Mesendoderm (in vitro differentiated cells): ENCODE results near the gene SH3BP5.

ENCODE experiments used
- DNase-seq: peaks from one replicate; pipeline ENCODE4 v3.0.0; 2013
- H2AK5ac ChIP-seq: 2 replicates; pipeline ENCODE4 v1.6.1; 2013; ENCODE audit warnings: low read length, inconsistent platforms
- H2BK120ac ChIP-seq: 2 replicates; pipeline ENCODE4 v1.6.1; 2013; ENCODE audit warnings: low read depth, mild to moderate bottlenecking, low read length, moderate library complexity, mixed read lengths
- H2BK15ac ChIP-seq: replicated peaks from 2 replicates; pipeline ENCODE4 v1.6.1; 2013; ENCODE audit warnings: low read depth, mild to moderate bottlenecking, moderate library complexity
- H2BK5ac ChIP-seq: 2 replicates; pipeline ENCODE4 v1.6.1; 2013; ENCODE audit warnings: low read length, inconsistent platforms
- H3K18ac ChIP-seq: 2 replicates; pipeline ENCODE4 v1.6.1; 2013; ENCODE audit warnings: mild to moderate bottlenecking, low read length, mixed read lengths
- H3K23ac ChIP-seq: one replicate; pipeline ENCODE4 v1.6.1; 2013; ENCODE audit warnings: low read length
- H3K27ac ChIP-seq: 2 replicates; pipeline ENCODE4 v1.5.1; 2013; ENCODE audit warnings: low read depth, mild to moderate bottlenecking, inconsistent platforms, low read length, moderate library complexity
- H3K27me3 ChIP-seq: 2 replicates; pipeline ENCODE4 v1.6.1; 2013; ENCODE audit warnings: low read length, control low read depth, mild to moderate bottlenecking, inconsistent platforms; ENCODE audit not compliant: insufficient read depth, poor library complexity
- H3K36me3 ChIP-seq: 2 replicates; pipeline ENCODE4 v1.6.1; 2013; ENCODE audit warnings: low read length, inconsistent platforms; ENCODE audit not compliant: control insufficient read depth, insufficient read depth
- H3K4ac ChIP-seq: one replicate; pipeline ENCODE4 v1.6.1; 2013; ENCODE audit warnings: low read depth, mild to moderate bottlenecking, low read length, moderate library complexity
- H3K4me1 ChIP-seq: 2 replicates; pipeline ENCODE4 v1.6.1; 2013; ENCODE audit warnings: low read depth, low read length, inconsistent platforms; ENCODE audit not compliant: control insufficient read depth
- H3K4me2 ChIP-seq: 2 replicates; pipeline ENCODE4 v1.6.1; 2013; ENCODE audit warnings: low read length
- H3K4me3 ChIP-seq: 2 replicates; pipeline ENCODE4 v1.5.1; 2013; ENCODE audit warnings: mild to moderate bottlenecking, low read length
- H3K56ac ChIP-seq: one replicate; pipeline ENCODE4 v1.6.1; 2013; ENCODE audit warnings: low read length
- H3K79me1 ChIP-seq: 2 replicates; pipeline ENCODE4 v1.6.1; 2013; ENCODE audit warnings: low read length, inconsistent platforms
- H3K79me2 ChIP-seq: 2 replicates; pipeline ENCODE4 v1.6.1; 2013; ENCODE audit warnings: mild to moderate bottlenecking, low read length; ENCODE audit not compliant: control insufficient read depth, insufficient read depth
- H3K9ac ChIP-seq: 2 replicates; pipeline ENCODE4 v1.6.1; 2013; ENCODE audit warnings: low read length, inconsistent platforms
- H4K5ac ChIP-seq: one replicate; pipeline ENCODE4 v1.6.1; 2013; ENCODE audit warnings: low read length
- H4K8ac ChIP-seq: one replicate; pipeline ENCODE4 v1.6.1; 2013; ENCODE audit warnings: low read depth, mild to moderate bottlenecking, control low read depth, low read length, moderate library complexity
- WGBS: extraction: QIAGEN DNeasy Blood & Tissue Kit; methylation state at CpG from one replicate; pipeline ENCODE4 v1.1.7; 2013; ENCODE audit warnings: low lambda C conversion rate, missing lambda C conversion rate; ENCODE audit not compliant: insufficient coverage; ENCODE audit errors: extremely low coverage; 5-methylcytosine and 5-hydroxymethylcytosine counted together

Gene SH3BP5

DNA sequence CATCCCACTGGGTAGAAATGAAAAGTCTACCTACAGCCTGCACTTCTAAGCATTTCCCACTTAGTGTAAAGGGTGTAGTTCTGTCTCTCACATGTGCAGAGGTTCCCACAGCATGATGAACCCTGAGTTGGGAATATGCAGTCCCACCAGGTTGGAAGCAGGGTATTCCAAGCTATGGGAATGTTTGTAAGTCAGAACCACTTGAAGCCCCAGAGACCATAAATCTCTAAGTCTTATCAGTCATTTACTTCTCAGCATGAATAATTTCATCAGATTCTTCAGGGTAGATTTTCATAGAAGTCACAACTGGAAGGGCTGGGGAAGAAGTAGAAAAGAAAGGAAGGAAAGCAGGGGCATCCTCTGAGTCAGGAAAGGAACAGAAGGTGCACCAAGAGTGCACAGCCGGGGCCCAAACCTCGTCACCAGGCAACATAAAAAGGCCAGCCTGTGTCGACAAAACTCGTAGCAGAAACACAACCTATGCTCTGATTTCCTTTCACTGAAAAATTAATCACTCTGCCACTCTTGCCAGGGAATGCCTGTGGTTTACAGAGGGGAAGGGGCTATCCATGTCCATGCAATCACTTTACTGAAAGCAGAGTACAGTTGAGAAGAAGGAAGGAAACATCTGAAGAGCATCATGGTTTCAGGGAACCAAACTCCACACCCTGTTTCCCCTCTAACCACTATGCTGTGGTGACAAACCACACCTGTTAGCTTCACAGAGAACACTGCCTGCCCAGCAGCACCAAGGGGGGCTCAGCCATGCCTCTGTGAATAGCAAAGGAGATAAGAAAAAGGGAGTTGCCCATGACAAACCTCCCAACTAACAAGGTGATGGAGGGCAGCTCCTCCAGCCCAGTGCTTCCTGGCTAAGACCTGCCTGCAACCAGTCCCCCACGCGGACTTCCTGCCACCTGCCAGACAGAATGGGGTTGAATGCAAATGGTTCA, 40.5 kb downstream of the SH3BP5 start:
- H4K8ac ChIP-seq: no peak overlapping the region
- no peak overlapping the region for H4K5ac ChIP-seq
- no peaks in the 10 kb centered on the region for H3K79me2 ChIP-seq
- no peak overlapping the region for H3K4ac ChIP-seq
- no peaks in the 10 kb centered on the region for H3K79me1 ChIP-seq
- H2BK120ac ChIP-seq: no peak overlapping the region
- H3K56ac ChIP-seq: no peak overlapping the region
- H2AK5ac ChIP-seq: no peak overlapping the region
- no peak overlapping the region for H3K27ac ChIP-seq
- no peak overlapping the region for H3K18ac ChIP-seq
- no peak overlapping the region for H3K4me2 ChIP-seq
- no peak overlapping the region for H3K4me3 ChIP-seq
- no peak overlapping the region for H3K9ac ChIP-seq
- no peak overlapping the region for H2BK15ac ChIP-seq
- H2BK5ac ChIP-seq: no peak overlapping the region
- no CpG with 5 or more reads among the region's 6 CpGs for WGBS
- H3K36me3 ChIP-seq: no peaks in the 10 kb centered on the region
- DNase-seq: no peak
- H3K4me1 ChIP-seq: no peaks in the 10 kb centered on the region
- no peak overlapping the region for H3K23ac ChIP-seq
- no peaks in the 10 kb centered on the region for H3K27me3 ChIP-seq

DNA sequence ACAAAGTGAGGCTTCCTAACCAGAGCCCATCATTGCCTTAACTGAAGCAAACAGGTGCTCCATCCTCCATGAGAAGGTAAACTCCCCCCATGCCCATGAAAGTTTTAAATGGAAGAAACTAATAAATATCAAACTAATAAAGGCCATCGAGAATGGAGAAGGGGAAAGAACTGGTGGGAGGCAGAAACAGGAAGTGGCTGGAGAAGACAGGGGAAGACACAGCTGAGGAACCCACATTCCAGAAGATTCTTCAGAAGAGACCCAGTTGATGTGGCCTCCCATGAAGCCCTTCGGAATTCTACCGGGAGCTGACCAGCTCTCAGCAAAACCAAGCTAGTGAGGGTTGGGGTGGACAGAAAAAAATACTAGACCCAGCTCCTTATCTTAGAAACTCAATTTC, 41.6 kb downstream of the SH3BP5 start:
- no peak overlapping the region for H3K9ac ChIP-seq
- no peak overlapping the region for H3K4me2 ChIP-seq
- H4K5ac ChIP-seq: no peak overlapping the region
- no peak overlapping the region for H3K18ac ChIP-seq
- no peaks in the 10 kb centered on the region for H3K79me1 ChIP-seq
- no peak overlapping the region for H2BK5ac ChIP-seq
- no peak overlapping the region for H3K56ac ChIP-seq
- no peaks in the 10 kb centered on the region for H3K27me3 ChIP-seq
- H3K23ac ChIP-seq: no peak overlapping the region
- no peak overlapping the region for H3K4me3 ChIP-seq
- H2BK15ac ChIP-seq: no peak overlapping the region
- no peak overlapping the region for H3K4ac ChIP-seq
- WGBS: no CpG with 5 or more reads among the region's 3 CpGs
- H2BK120ac ChIP-seq: no peak overlapping the region
- no peak overlapping the region for H2AK5ac ChIP-seq
- H3K79me2 ChIP-seq: no peaks in the 10 kb centered on the region
- no peak overlapping the region for H4K8ac ChIP-seq
- no peaks in the 10 kb centered on the region for H3K4me1 ChIP-seq
- no peak overlapping the region for H3K27ac ChIP-seq
- H3K36me3 ChIP-seq: no peaks in the 10 kb centered on the region
- no peak for DNase-seq

DNA sequence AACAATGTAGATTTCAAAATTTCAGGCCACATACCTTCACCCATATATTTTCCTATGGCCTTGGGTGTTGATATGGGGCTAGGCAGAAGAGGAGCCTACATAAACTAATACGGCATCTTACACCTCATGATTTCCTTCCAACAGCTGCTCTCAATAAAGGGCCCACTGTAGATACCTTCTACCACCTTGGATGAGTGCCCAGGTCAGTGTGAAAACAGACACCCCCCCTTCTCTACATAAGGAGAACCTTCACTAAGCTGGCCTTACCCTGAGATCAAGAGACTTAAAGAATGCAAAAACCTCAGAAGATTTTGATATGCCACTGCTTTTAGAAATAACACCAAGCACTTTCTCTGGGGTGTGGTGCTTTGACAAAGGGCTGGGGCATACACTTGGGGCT, 42.7 kb downstream of the SH3BP5 start:
- H4K5ac ChIP-seq: no peak overlapping the region

DNA sequence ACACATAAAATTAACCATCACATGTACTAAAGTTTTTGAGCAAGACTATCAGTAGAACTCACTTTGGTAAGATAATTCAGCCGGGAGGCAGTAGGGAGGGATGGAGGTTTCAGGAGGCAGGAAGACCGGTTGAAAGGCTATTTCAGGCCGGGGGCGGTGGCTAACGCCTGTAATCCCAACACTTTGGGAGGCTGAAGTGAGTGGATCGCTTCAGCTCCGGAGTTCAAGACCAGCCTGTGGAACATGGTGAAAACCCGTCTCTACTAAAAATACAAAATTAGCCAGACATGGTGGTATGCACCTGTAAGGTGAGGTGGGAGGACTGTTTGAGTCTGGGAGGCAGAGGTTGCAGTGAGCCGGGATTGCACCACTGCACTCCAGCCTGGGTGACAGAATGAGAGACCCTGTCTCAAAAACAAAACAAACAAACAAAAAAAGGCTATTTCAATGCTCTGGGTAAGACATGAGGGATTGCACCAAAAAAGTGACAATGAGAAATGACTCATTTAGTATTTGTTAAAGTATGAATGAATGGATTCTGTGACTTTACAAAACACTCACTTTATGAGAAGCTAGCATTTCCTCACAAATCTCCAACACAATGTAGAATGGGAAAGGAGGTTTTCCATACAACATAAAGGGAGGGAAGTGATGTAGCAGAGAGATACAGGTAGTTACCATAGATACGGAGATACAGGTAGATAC, 43.9 kb downstream of the SH3BP5 start:
- WGBS: no CpG with 5 or more reads among the region's 10 CpGs
- Histone ChIP-seq H2AK5ac (no peak overlapping the region), H3K36me3 (no peaks in the 10 kb centered on the region), H3K4me1 (no peaks in the 10 kb centered on the region), H2BK120ac (no peak overlapping the region), H3K79me2 (no peaks in the 10 kb centered on the region), H3K27ac (no peak overlapping the region), H3K18ac (no peak overlapping the region), H2BK15ac (no peak overlapping the region), H3K56ac (no peak overlapping the region), H3K9ac (no peak overlapping the region), H3K79me1 (no peaks in the 10 kb centered on the region), H2BK5ac (no peak overlapping the region), H4K5ac (no peak overlapping the region), H3K27me3 (no peaks in the 10 kb centered on the region), H4K8ac (no peak overlapping the region), H3K23ac (no peak overlapping the region), H3K4me2 (no peak overlapping the region), H3K4ac (no peak overlapping the region), H3K4me3 (no peak overlapping the region)
- DNase-seq: no peak

More for the DNA sequence above, 42.7 kb downstream of the SH3BP5 start:
- Histone ChIP-seq H3K4me2 (no peak overlapping the region), H2BK15ac (no peak overlapping the region), H3K9ac (no peak overlapping the region), H3K56ac (no peak overlapping the region), H3K79me1 (no peaks in the 10 kb centered on the region), H3K4ac (no peak overlapping the region), H3K4me3 (no peak overlapping the region), H3K79me2 (no peaks in the 10 kb centered on the region), H3K23ac (no peak overlapping the region), H2BK5ac (no peak overlapping the region), H2BK120ac (no peak overlapping the region), H4K8ac (no peak overlapping the region), H3K4me1 (no peaks in the 10 kb centered on the region), H3K27me3 (no peaks in the 10 kb centered on the region), H3K27ac (no peak overlapping the region), H3K36me3 (no peaks in the 10 kb centered on the region), H2AK5ac (no peak overlapping the region), H3K18ac (no peak overlapping the region)
- WGBS: no CpG with 5 or more reads among the region's 1 CpG
- no peak for DNase-seq

DNA sequence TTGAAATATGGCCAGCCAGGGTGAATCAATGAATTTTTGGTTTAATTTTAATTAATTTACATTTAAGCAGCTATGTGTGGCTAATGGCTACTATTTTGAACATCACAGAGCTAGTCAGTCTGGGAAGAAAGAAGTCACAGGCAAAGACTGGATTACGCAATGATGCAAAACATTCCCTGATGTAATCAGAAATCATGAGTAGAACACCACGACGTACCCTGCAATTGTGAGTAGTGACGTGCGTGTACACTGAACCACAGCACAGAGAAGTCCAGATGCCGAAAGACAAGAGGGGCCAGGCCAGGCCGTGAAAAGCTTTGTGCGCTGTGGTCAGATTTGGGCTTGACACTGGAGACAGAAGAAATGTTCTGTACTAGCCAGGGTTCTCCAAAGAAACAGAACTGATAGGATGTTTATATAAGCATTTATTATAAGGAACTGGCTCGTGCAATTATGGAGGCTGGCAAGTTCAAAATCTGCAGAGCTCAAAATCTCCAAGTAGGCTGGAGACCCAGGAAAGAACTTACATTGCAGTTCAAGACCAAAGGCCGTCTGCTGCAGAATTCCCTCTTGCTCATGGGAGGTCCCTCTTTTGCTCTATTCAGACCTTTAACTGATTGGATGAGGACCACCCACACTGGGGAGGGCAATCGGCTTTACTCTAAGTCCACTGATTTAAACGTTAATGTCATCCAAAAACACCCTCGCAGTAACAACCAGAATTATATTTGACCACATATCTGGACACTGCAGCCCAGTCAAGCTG, 44.6 kb downstream of the SH3BP5 start:
- Histone ChIP-seq H3K27ac (no peak overlapping the region), H3K4me2 (no peak overlapping the region)

More for the DNA sequence above, 44.6 kb downstream of the SH3BP5 start:
- no peaks in the 10 kb centered on the region for H3K79me2 ChIP-seq
- H3K27me3 ChIP-seq: no peaks in the 10 kb centered on the region
- no CpG with 5 or more reads among the region's 13 CpGs for WGBS
- H3K4me3 ChIP-seq: no peak overlapping the region
- no peaks in the 10 kb centered on the region for H3K4me1 ChIP-seq
- no peak overlapping the region for H2BK5ac ChIP-seq
- no peak overlapping the region for H3K18ac ChIP-seq
- no peaks in the 10 kb centered on the region for H3K36me3 ChIP-seq
- H3K4ac ChIP-seq: no peak overlapping the region
- H2AK5ac ChIP-seq: no peak overlapping the region
- no peak overlapping the region for H2BK15ac ChIP-seq
- no peak overlapping the region for H4K8ac ChIP-seq
- DNase-seq: no peak
- no peak overlapping the region for H2BK120ac ChIP-seq
- H3K56ac ChIP-seq: no peak overlapping the region
- no peak overlapping the region for H3K9ac ChIP-seq
- no peak overlapping the region for H3K23ac ChIP-seq
- H3K79me1 ChIP-seq: no peaks in the 10 kb centered on the region
- H4K5ac ChIP-seq: no peak overlapping the region
